NCI-H2227 (cell line): ENCODE measurements around the gene SLC26A11.
"Not testable (repeated sequence)": the region's sequence is repeated elsewhere in the genome, so short reads cannot be mapped to it uniquely, and the experiment has no call there.

Experiments
- DNase-seq: peaks from one replicate; lab custom pipeline; 2025; ENCODE audit not compliant: unreplicated experiment; lab: John Stamatoyannopoulos, UW

The SLC26A11 gene

GRCh38 chr17:80299350-80300100 lies 79.3 kb downstream of the SLC26A11 start:
- DNase-seq: not testable (repeated sequence)

GRCh38 chr17:80300756-80301155 lies 80.5 kb downstream of the SLC26A11 start:
- DNase-seq: not testable (repeated sequence)
